GM10248 (cell line): ENCODE data around the gene GRAP.

Experiments
- CTCF ChIA-PET: fragments of 300-600 bp; sonication (Branson Sonifier 250); formaldehyde crosslinking; extraction: SDS; loops from one replicate; lab custom pipeline; 2021; ENCODE audit warnings: antibody characterized with exemption; lab: Yijun Ruan, JAX
- POLR2A ChIA-PET: fragments of 350-650 bp; sonication (Branson Sonifier 250); formaldehyde crosslinking; extraction: SDS; loops from one replicate; lab custom pipeline; 2020; ENCODE audit warnings: antibody characterized with exemption; lab: Yijun Ruan, JAX
- DNase-seq: peaks from one replicate; pipeline ENCODE4 v3.0.0; 2012; ENCODE audit errors: extremely low spot score
- TF ChIP-seq, protein P1 (sequence below): IDR thresholded peaks from 2 replicates; pipeline ENCODE4 v1.5.1; 2012; ENCODE audit warnings: mild to moderate bottlenecking, low read depth; ENCODE audit errors: extremely low read depth, missing control alignments, control extremely low read depth

GRAP gene

DNA sequence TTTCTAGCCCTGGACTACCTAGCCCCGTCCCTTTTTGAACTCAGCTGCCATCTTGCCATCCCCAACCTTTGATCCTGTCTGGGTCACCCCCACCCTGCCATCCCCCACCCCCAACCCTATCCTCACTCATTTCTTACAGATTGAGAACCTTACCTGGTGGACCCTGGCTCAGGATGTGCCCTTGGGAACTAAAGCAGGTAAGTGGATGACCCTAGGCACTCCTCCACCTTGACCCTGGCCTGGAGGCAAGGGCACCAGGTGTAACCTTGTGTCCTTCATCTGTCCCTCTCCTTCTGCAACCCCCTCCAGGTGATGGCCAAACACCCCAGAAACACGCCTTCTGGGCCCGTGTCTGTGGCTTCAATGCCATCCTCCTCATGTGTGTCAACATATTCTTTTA, 26.7 kb downstream of the GRAP start:
- DNase-seq = no peak
- ChIA-PET POLR2A (no interaction called here), CTCF (interaction anchor here (1.7 kb wide), 1 partner anchor 59 kb away, joined by 4 read pairs; no protein-coding TSS in a partner anchor)
- TF ChIP-seq, protein P1, sequence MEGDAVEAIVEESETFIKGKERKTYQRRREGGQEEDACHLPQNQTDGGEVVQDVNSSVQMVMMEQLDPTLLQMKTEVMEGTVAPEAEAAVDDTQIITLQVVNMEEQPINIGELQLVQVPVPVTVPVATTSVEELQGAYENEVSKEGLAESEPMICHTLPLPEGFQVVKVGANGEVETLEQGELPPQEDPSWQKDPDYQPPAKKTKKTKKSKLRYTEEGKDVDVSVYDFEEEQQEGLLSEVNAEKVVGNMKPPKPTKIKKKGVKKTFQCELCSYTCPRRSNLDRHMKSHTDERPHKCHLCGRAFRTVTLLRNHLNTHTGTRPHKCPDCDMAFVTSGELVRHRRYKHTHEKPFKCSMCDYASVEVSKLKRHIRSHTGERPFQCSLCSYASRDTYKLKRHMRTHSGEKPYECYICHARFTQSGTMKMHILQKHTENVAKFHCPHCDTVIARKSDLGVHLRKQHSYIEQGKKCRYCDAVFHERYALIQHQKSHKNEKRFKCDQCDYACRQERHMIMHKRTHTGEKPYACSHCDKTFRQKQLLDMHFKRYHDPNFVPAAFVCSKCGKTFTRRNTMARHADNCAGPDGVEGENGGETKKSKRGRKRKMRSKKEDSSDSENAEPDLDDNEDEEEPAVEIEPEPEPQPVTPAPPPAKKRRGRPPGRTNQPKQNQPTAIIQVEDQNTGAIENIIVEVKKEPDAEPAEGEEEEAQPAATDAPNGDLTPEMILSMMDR = no peak

GRCh38 chr17:19019041-19019941, 27.5 kb downstream of the GRAP start:
- TF ChIP-seq, protein P1 = no peak
- CTCF ChIA-PET = interaction anchor here (1.5 to 1.7 kb wide), 3 partner anchors 10 to 394 kb away, joined by 4 read pairs; no protein-coding TSS in a partner anchor
- DNase-seq = no peak

DNA sequence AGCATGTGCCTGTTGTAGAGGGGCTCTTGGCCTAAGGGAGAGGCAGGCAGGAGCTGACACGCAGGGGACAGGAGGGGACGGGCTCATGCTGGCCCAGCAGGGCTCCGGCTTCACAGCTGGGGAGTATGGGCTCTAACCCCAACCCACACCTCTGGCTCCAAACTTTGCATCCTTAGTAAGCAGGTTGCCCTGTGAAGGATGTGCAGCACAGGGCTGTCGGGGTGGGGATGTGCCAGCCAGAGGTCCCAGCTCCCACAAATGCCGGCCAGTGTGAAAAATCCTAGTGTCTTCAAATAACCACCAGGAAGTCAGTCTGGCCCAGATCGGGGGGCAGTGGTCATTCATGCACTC, 28.2 kb downstream of the GRAP start:
- DNase-seq = no peak
- CTCF ChIA-PET = interaction anchor here (1.5 to 1.6 kb wide), 2 partner anchors 10 to 393 kb away, joined by 4 read pairs; no protein-coding TSS in a partner anchor
- POLR2A ChIA-PET = no interaction called here
- TF ChIP-seq, protein P1 = no peak

More at GRCh38 chr17:19019041-19019941, 27.5 kb downstream of the GRAP start:
- POLR2A ChIA-PET = no interaction called here

DNA sequence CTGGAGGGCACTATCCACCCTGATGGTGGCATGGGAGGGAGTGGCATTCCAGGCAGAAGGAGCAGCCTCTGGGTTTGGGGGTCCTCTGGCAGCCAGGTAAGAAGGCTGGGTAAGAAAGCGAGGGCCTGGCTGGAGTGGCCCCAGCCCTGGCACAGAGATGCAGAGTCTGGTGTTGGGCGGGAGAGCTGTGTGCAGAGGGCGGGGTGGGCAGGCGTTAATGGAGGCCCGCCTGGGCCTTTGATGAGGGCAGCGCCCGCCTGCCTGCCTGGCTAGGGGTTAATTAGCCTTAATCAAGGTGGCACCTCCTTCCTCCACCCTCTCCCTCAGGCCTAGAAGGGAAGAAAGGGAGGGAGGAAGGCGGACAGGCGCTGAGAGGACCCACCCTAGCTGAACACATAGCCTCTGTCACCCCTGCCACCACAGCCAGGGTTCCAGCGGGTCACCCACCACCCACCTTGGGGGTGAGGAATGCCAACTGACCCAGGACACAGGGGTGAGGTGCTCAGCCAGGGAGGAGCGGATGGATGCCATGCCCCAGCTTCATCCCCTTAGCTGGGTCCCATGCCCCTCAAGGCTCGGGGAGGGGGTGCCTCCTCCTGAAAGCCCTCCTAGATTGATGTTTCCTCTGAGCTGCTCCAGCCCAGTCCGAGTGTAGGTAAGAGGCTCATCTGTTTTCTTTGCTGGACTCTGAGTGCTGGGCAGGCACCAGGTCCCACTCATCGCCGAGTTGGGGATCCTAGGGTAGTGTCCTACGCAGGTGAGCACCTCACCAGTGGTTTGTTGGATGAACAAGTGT, 28.8 kb downstream of the GRAP start:
- ChIA-PET CTCF (interaction anchor here (1.5 to 1.6 kb wide), 2 partner anchors 9 to 392 kb away, joined by 4 read pairs; no protein-coding TSS in a partner anchor), POLR2A (no interaction called here)
- no peak for DNase-seq
- TF ChIP-seq, protein P1 = no peak

DNA sequence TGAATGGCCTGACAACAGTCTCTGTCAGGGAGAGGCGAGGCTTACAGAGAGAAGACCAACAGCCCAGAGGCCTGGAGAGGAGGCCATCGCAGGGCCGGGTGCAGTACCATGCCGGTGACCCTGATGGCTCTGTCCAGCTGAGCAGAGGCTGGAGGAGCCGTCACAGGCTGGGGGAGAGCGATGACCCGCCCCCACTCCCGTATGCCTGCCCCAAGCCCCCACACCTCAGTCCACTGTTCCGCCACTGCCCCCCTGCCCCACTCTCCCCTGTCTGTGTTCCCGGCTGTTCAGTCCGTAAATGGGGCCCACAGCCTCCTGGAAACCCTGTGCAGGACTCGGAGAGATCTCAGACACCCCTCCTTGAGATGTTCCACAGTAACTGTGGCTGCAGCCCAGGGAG, 29.4 kb downstream of the GRAP start:
- no peak for DNase-seq
- ChIA-PET CTCF (interaction anchor here (1.0 kb wide), 1 partner anchor 56 kb away, joined by 4 read pairs; no protein-coding TSS in a partner anchor), POLR2A (no interaction called here)
- TF ChIP-seq, protein P1 = no peak

DNA sequence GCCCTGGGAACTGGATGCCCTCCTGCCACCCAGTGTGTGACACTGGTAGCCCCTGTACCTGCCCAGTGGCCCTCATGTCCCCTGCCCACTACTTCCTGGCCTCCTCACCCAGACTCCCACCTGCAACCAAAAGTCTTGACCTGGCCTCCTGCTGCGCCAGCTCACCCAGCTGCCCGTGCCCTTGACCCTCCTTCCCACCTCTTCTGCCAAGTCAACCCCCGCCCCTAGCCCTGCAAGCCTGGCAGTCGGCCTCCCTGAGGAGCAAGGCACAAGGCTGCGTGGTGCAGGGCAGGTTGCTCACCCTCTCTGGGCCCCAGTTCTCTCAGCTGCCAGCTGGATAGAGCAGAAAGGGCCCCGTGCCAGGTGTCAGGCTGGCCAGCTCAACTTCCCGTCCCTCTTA, 29.9 kb downstream of the GRAP start:
- POLR2A ChIA-PET = interaction anchor here (0.6 kb wide), 1 partner anchor 817 kb away, joined by 4 read pairs; no protein-coding TSS in a partner anchor
- DNase-seq = no peak
- CTCF ChIA-PET = interaction anchor here (1.0 kb wide), 1 partner anchor 56 kb away, joined by 4 read pairs; no protein-coding TSS in a partner anchor
- TF ChIP-seq, protein P1 = no peak
